ENCODE data around the gene TNS1.

DNA sequence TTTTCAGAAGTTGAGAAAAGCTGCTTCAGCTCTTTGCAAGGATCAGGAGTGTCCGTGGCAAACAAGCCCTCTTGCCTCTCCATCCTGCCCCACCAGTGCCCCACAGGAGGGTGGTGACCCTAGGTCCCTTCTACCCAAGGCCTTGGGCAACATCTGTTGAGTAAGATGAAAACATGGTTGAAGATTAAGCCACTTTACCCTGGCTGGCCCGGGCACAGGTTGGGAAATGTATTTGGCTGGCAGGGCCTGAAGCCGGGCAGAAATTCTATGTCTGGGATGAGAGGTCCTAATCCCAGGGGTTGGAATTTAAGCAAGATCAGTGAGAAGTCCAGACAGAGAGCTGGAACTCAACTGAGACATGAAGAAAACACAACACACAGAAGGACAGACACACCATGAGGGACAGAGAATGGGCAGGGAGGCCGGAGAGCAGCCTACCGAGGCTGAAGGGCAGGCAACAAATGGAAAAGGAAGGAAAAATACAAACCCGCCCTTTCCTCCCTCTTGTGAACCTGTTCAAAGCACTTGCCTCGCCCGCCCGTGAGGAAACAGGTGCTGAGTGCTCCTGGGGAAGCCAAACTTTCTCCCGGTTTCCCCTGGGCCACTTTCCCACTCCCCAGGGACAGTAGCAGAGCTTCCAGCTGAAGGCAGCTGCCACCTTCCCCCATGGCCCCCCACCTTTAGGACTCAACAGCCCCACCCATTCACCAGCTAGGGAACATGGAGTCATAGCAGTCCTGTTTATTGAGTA, 86.1 kb downstream of the TNS1 start:
- no peak for TF ChIP-seq EZH2 (IDR thresholded peaks at IDR 0.05; ENCODE audit: insufficient read depth, poor library complexity, severe bottlenecking)
- no peak for TF ChIP-seq EZH2phosphoT487 (IDR thresholded peaks at IDR 0.05; ENCODE audit: insufficient read depth, low read depth)

Measured in GM23248 (cell line).